GM13976 (cell line): ENCODE measurements around the gene MED17.

Experiments
- DNase-seq: peaks from one replicate; pipeline ENCODE4 v3.0.0; 2012; ENCODE audit warnings: low spot score
- in situ Hi-C: fragments of 300-500 bp; cut with MboI; formaldehyde crosslinking; loops from one replicate; pipeline ENCODE4 v1.12.0; 2022; ENCODE audit warnings: low sequenced_read_pairs, mixed read lengths, inconsistent platforms; ENCODE audit not compliant: unreplicated experiment
- TF ChIP-seq, protein P1 (sequence below): IDR thresholded peaks from 2 replicates; pipeline ENCODE4 v1.5.1; 2012; ENCODE audit warnings: borderline replicate concordance, mild to moderate bottlenecking; ENCODE audit not compliant: insufficient read depth; ENCODE audit errors: extremely low read depth, missing control alignments, control extremely low read depth

MED17 gene

GRCh38 chr11:93746101-93746500 lies 38.0 kb upstream of the MED17 start:
- TF ChIP-seq, protein P1, sequence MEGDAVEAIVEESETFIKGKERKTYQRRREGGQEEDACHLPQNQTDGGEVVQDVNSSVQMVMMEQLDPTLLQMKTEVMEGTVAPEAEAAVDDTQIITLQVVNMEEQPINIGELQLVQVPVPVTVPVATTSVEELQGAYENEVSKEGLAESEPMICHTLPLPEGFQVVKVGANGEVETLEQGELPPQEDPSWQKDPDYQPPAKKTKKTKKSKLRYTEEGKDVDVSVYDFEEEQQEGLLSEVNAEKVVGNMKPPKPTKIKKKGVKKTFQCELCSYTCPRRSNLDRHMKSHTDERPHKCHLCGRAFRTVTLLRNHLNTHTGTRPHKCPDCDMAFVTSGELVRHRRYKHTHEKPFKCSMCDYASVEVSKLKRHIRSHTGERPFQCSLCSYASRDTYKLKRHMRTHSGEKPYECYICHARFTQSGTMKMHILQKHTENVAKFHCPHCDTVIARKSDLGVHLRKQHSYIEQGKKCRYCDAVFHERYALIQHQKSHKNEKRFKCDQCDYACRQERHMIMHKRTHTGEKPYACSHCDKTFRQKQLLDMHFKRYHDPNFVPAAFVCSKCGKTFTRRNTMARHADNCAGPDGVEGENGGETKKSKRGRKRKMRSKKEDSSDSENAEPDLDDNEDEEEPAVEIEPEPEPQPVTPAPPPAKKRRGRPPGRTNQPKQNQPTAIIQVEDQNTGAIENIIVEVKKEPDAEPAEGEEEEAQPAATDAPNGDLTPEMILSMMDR = no peak
- in situ Hi-C loops = no loop called here
- DNase-seq = no peak

GRCh38 chr11:93747122-93747521 lies 37.0 kb upstream of the MED17 start:
- peak; percentile 26 for DNase-seq
- in situ Hi-C loops = no loop called here
- TF ChIP-seq, protein P1 = no peak

GRCh38 chr11:93751001-93751400 lies 33.1 kb upstream of the MED17 start:
- DNase-seq = no peak
- in situ Hi-C loops = no loop called here
- TF ChIP-seq, protein P1 = no peak

GRCh38 chr11:93753241-93753640 lies 30.8 kb upstream of the MED17 start:
- TF ChIP-seq, protein P1 = no peak
- DNase-seq = no peak
- in situ Hi-C loops = no loop called here

- TF ChIP-seq, protein P1 = no peak
- in situ Hi-C loops = no loop called here
- peak; percentile 28 for DNase-seq
Observed at GRCh38 chr11:93756748-93757147, 27.3 kb upstream of the MED17 start.

GRCh38 chr11:93757301-93757700 lies 26.8 kb upstream of the MED17 start:
- TF ChIP-seq, protein P1 = no peak
- no peak for DNase-seq
- in situ Hi-C loops = no loop called here
